Activated CD4-positive, alpha-beta T cell treated with anti-CD3 and anti-CD28 coated beads for 36 hours (primary cell): ENCODE data around the gene GSTK1. TPM values are rescaled to one million over a fixed set of nuclear protein-coding genes. Genes with fewer than 3 reads are reported as not detected.

Experiments used
- ATAC-seq: fragments of 200-7000 bp; cut with Tn5 transposase; one replicate; pipeline ENCODE4 v1.10.0; 2021; ENCODE audit warnings: mild to moderate bottlenecking, moderate library complexity
- CTCF ChIA-PET: fragments of 350-600 bp; sonication (Branson Sonifier 250); formaldehyde crosslinking; loops from one replicate; lab custom pipeline; 2021; ENCODE audit warnings: antibody characterized with exemption; lab: Charles Lee
- POLR2A ChIA-PET: fragments of 350-600 bp; sonication (Branson Sonifier 250); formaldehyde crosslinking; loops from one replicate; lab custom pipeline; 2021; ENCODE audit warnings: antibody characterized with exemption, inconsistent platforms; lab: Charles Lee
- DNase-seq: peaks from one replicate; pipeline ENCODE4 v3.0.0-alpha.2; 2020
- H3K27ac Mint-ChIP-seq: one replicate; pipeline ENCODE4 v1.8.0; 2021; ENCODE audit warnings: mixed read lengths
- H3K27me3 Mint-ChIP-seq: one replicate; pipeline ENCODE4 v1.8.0; 2021; ENCODE audit warnings: mixed read lengths
- H3K36me3 Mint-ChIP-seq: one replicate; pipeline ENCODE4 v1.8.0; 2021; ENCODE audit warnings: low read depth, mixed read lengths
- H3K4me1 Mint-ChIP-seq: one replicate; pipeline ENCODE4 v1.8.0; 2021; ENCODE audit warnings: mixed read lengths
- H3K4me3 Mint-ChIP-seq: one replicate; pipeline ENCODE4 v1.8.0; 2021; ENCODE audit warnings: mild to moderate bottlenecking, moderate library complexity, mixed read lengths
- H3K9me3 Mint-ChIP-seq: one replicate; pipeline ENCODE4 v1.8.0; 2021; ENCODE audit warnings: low read depth, mixed read lengths
- intact Hi-C, 2 experiments: fragments of 100-400 bp; cut with DNase I in 1 of 2; cut with micrococcal nuclease in 1 of 2; formaldehyde crosslinking; loops; one replicate each; pipeline versions ENCODE4 v1.14.2 to v1.15.1; 2022 to 2024; cut with DNase I, micrococcal nuclease
- total RNA-seq, 2 experiments: library from RNA; stranded (reverse); gene quantifications; one replicate each; pipeline ENCODE4 v1.2.3, GENCODE V29; 2021

Gene GSTK1
- total RNA-seq, 2 experiments from 2014 or later: 176 to 219 TPM

DNA sequence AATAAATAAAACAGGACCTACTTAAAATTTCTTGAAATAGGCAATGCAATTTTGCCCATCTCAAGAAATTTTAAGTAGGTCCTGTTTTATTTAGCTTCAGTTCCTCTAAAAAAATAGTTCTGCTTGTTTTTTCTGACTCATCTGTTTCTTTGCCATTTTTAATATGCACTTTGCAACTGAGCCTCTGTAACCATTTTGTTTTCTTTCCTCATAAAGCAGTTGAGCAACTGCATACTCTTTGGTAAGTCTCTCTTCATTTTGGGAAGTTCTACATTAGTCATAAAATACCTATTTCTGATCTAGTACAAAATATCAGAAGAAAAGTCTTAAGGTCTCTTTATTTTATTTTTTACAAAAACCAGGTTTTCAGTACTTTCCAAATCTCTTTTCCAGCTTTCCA is 23.4 kb upstream of the GSTK1 start:
- H3K27ac Mint-ChIP-seq: peak overlapping the region; percentile 13
- ATAC-seq: no peak
- CTCF ChIA-PET: interaction anchor here (0.6 to 6.5 kb wide), 46 partner anchors 8 to 855 kb away, joined by 3 to 182 read pairs (median 6); partner anchors contain the start of genes CASP2, CLCN1, EPHA1 and GSTK1
- no peak for DNase-seq
- peaks cover 10% of the 10 kb centered on the region for H3K27me3 Mint-ChIP-seq
- POLR2A ChIA-PET: interaction anchor here (0.7 to 1.7 kb wide), 6 partner anchors 20 to 70 kb away, joined by 3 to 11 read pairs (median 4); partner anchors contain the start of gene CASP2
- H3K4me1 Mint-ChIP-seq: peaks cover 23% of the 10 kb centered on the region
- H3K9me3 Mint-ChIP-seq: peaks cover 21% of the 10 kb centered on the region
- H3K4me3 Mint-ChIP-seq: no peak overlapping the region
- peaks cover 7% of the 10 kb centered on the region for H3K36me3 Mint-ChIP-seq
- intact Hi-C loops: loop anchor here (1.0 to 5.0 kb wide), 14 partner anchors 12 to 431 kb away; partner anchors contain the start of genes GSTK1 (in 2 of the 2), CASP2 (in 1 of the 2), EPHA1 (in 1 of the 2) and FAM131B (in 1 of the 2)

DNA sequence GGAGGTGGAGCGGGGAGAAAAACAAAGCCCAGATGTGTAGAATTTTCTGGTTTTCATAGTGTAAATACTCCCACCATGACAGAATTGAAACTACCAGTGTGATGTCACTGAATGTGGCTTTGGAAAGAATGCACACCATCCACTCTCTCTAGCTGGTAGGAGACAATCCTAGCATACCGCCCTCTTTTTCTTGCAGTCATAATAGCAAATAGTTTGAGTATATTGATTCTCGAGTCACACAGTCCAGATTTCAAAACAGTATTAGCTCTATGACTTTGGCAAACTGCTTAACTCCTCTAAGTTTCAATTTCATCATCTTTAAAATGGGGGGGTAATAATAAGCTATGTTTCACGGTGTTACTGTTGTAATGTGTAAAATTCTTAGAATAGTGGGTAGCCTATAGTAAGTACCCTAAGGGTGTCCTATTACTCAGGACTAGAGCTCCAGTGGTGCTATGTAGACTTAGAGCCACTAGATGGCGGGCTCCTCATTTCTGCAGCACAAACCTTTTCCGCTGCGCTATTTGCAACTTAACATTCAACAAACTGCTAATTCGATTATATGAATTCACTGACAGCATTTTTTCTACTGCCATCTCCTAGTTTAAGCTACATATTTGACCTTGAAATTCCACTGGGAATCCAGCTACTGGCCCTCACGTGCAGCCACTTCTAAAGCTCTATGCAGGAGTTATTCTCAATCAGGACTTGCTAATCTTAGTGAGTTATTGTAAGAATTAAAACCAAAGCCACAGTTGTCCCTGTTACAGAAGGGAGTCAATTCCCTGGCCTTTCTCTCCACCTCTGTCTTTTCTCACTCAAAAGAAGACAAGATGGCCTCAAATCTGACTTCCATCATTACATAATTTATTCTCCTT is 22.7 kb upstream of the GSTK1 start:
- intact Hi-C loops: loop anchor here (1.0 to 5.0 kb wide), 14 partner anchors 12 to 431 kb away; partner anchors contain the start of genes GSTK1 (in 2 of the 2), CASP2 (in 1 of the 2), EPHA1 (in 1 of the 2) and FAM131B (in 1 of the 2)
- H3K9me3 Mint-ChIP-seq: peaks cover 17% of the 10 kb centered on the region
- DNase-seq: peak; percentile 80
- ChIA-PET POLR2A (interaction anchor here (0.5 to 1.7 kb wide), 8 partner anchors 21 to 69 kb away, joined by 3 to 11 read pairs (median 4); partner anchors contain the start of genes CASP2 and GSTK1), CTCF (interaction anchor here (0.5 to 6.5 kb wide), 57 partner anchors 8 to 949 kb away, joined by 3 to 182 read pairs (median 4); partner anchors contain the start of genes CASP2, CLCN1, EPHA1 and GSTK1)
- peak overlapping the region; percentile 51 for H3K27ac Mint-ChIP-seq
- no peak overlapping the region for H3K4me3 Mint-ChIP-seq
- H3K27me3 Mint-ChIP-seq: peaks cover 7% of the 10 kb centered on the region
- peak; percentile 73 for ATAC-seq
- peaks cover 28% of the 10 kb centered on the region for H3K4me1 Mint-ChIP-seq
- H3K36me3 Mint-ChIP-seq: peaks cover 7% of the 10 kb centered on the region

DNA sequence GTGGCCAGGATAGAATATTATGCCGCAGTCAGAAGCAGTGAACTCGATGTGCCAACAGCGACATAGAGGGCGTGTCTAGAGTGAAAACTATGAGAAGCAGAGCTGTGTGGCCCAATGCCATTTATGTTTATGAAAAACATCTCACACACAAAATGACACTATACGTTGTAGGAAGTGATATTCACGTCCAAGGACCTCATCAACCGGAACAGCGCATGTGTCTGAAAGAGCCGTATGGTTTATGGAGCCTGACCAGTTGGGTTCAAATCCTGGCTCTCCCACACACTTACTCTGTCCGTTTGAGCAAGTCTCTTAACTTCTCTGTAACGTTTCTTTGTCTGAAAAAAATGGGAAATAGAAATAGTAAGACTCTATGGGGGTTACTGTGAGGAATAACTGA is 20.9 kb upstream of the GSTK1 start:
- ChIA-PET CTCF (interaction anchor here (0.6 to 6.5 kb wide), 5 partner anchors 13 to 177 kb away, joined by 3 to 182 read pairs (median 8); no protein-coding TSS in a partner anchor), POLR2A (interaction anchor here (1.4 kb wide), 1 partner anchor 47 kb away, joined by 4 read pairs; no protein-coding TSS in a partner anchor)
- intact Hi-C loops: loop anchor here in 1 of 2 experiments (5.0 kb wide), 3 partner anchors 120 to 265 kb away; partner anchors contain the start of gene FAM131B
- no peak for ATAC-seq
- Mint-ChIP-seq H3K36me3 (peaks cover 5% of the 10 kb centered on the region), H3K4me1 (peaks cover 46% of the 10 kb centered on the region), H3K4me3 (no peak overlapping the region), H3K27ac (no peak overlapping the region), H3K9me3 (peaks cover 5% of the 10 kb centered on the region), H3K27me3 (no peaks in the 10 kb centered on the region)
- DNase-seq: no peak

DNA sequence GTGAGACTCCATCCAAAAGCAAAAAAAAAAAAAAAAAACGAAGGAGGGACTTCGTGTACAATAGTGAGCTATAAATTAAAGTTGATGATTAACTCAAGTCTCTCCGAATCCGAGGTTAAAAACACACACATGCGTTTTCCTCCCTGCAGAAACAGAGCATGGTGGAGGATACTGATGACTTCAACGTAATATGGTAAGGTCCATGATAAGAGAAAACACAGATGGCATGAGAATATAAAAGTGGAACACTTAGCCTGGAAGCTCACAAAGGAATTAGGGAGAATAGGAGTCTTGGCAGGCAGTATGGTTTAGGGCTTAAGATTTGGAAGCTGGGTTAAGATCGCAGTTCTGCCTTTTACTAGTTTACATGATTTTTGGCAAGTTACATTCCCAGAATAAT is 20.1 kb upstream of the GSTK1 start:
- DNase-seq: no peak
- ChIA-PET CTCF (interaction anchor here (0.6 to 6.5 kb wide), 5 partner anchors 28 to 180 kb away, joined by 3 to 182 read pairs (median 4); no protein-coding TSS in a partner anchor), POLR2A (interaction anchor here (1.4 kb wide), 1 partner anchor 46 kb away, joined by 4 read pairs; no protein-coding TSS in a partner anchor)
- Mint-ChIP-seq H3K4me1 (peaks cover 48% of the 10 kb centered on the region), H3K27ac (no peak overlapping the region), H3K4me3 (no peak overlapping the region), H3K9me3 (peaks cover 3% of the 10 kb centered on the region), H3K36me3 (peaks cover 5% of the 10 kb centered on the region), H3K27me3 (no peaks in the 10 kb centered on the region)
- no peak for ATAC-seq
- intact Hi-C loops: loop anchor here in 1 of 2 experiments (5.0 kb wide), 3 partner anchors 119 to 264 kb away; partner anchors contain the start of gene FAM131B

GRCh38 chr7:143243614-143244013 is 19.6 kb upstream of the GSTK1 start:
- CTCF ChIA-PET: interaction anchor here (0.6 to 6.5 kb wide), 5 partner anchors 28 to 179 kb away, joined by 3 to 182 read pairs (median 4); no protein-coding TSS in a partner anchor
- Mint-ChIP-seq H3K36me3 (peaks cover 5% of the 10 kb centered on the region), H3K27me3 (no peaks in the 10 kb centered on the region), H3K4me3 (no peak overlapping the region), H3K9me3 (peaks cover 3% of the 10 kb centered on the region), H3K4me1 (peaks cover 51% of the 10 kb centered on the region), H3K27ac (peak overlapping the region; percentile 23)
- DNase-seq (no peak), ATAC-seq (no peak)
- intact Hi-C loops: loop anchor here in 1 of 2 experiments (1.0 to 5.0 kb wide), 5 partner anchors 35 to 264 kb away; partner anchors contain the start of genes CASP2 and FAM131B
- POLR2A ChIA-PET: no interaction called here

- intact Hi-C loops: loop anchor here in 1 of 2 experiments (1.0 to 5.0 kb wide), 5 partner anchors 34 to 263 kb away; partner anchors contain the start of genes CASP2 and FAM131B
- CTCF ChIA-PET: interaction anchor here (1.2 to 6.5 kb wide), 5 partner anchors 16 to 61 kb away, joined by 3 to 182 read pairs (median 8); no protein-coding TSS in a partner anchor
- H3K9me3 Mint-ChIP-seq: peaks cover 6% of the 10 kb centered on the region
- peak overlapping the region; percentile 79 for H3K27ac Mint-ChIP-seq
- POLR2A ChIA-PET: interaction anchor here (1.2 kb wide), 1 partner anchor 19 kb away, joined by 7 read pairs; the partner anchor contains the start of gene GSTK1
- DNase-seq (no peak), ATAC-seq (no peak)
- no peak overlapping the region for H3K4me3 Mint-ChIP-seq
- peaks cover 8% of the 10 kb centered on the region for H3K36me3 Mint-ChIP-seq
- H3K4me1 Mint-ChIP-seq: peaks cover 58% of the 10 kb centered on the region
- H3K27me3 Mint-ChIP-seq: no peaks in the 10 kb centered on the region
Observed at GRCh38 chr7:143244321-143244720, 18.9 kb upstream of the GSTK1 start.

GRCh38 chr7:143245123-143245522 is 18.1 kb upstream of the GSTK1 start:
- Mint-ChIP-seq H3K4me1 (peaks cover 63% of the 10 kb centered on the region), H3K27me3 (no peaks in the 10 kb centered on the region), H3K36me3 (peaks cover 15% of the 10 kb centered on the region), H3K4me3 (no peak overlapping the region), H3K27ac (peak overlapping the region; percentile 75), H3K9me3 (peaks cover 11% of the 10 kb centered on the region)
- DNase-seq: no peak
- POLR2A ChIA-PET: interaction anchor here (0.5 to 1.2 kb wide), 4 partner anchors 18 to 49 kb away, joined by 3 to 8 read pairs (median 6); partner anchors contain the start of gene GSTK1
- intact Hi-C loops: loop anchor here (1.0 to 2.0 kb wide), 3 partner anchors 18 to 43 kb away; partner anchors contain the start of genes CASP2 (in 1 of the 2) and GSTK1 (in 1 of the 2)
- CTCF ChIA-PET: interaction anchor here (0.6 to 1.7 kb wide), 8 partner anchors 10 to 171 kb away, joined by 3 to 8 read pairs (median 3); no protein-coding TSS in a partner anchor
- peak; percentile 72 for ATAC-seq

DNA sequence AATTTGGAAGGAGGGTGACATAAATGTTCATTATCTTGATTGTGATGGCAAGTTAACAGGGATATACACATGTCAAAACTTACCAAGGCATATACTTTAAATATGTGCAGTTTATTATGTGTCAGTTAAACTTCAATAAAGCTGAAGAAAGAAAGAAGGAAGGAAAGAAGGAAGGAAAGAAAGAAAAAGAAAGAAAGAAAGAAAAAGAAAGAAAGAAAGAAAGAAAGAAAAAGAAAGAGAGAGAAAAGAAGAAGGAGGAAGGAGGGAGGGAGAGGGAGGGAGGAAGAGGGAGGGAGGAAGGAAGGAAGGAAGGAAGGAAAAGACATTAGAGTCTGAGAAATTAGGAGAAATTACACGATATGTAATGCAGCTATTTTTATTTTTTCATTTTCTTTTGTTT is 15.9 kb upstream of the GSTK1 start:
- Mint-ChIP-seq H3K4me1 (peaks cover 75% of the 10 kb centered on the region), H3K9me3 (peaks cover 11% of the 10 kb centered on the region), H3K4me3 (no peak overlapping the region), H3K27ac (peak overlapping the region; percentile 57), H3K27me3 (no peaks in the 10 kb centered on the region), H3K36me3 (peaks cover 21% of the 10 kb centered on the region)
- DNase-seq (no peak), ATAC-seq (no peak)
- POLR2A ChIA-PET: interaction anchor here (0.5 kb wide), 1 partner anchor 133 kb away, joined by 3 read pairs; no protein-coding TSS in a partner anchor
- intact Hi-C loops: no loop called here
- CTCF ChIA-PET: interaction anchor here (0.6 to 0.9 kb wide), 4 partner anchors 13 to 52 kb away, joined by 3 to 4 read pairs (median 4); partner anchors contain the start of gene GSTK1

DNA sequence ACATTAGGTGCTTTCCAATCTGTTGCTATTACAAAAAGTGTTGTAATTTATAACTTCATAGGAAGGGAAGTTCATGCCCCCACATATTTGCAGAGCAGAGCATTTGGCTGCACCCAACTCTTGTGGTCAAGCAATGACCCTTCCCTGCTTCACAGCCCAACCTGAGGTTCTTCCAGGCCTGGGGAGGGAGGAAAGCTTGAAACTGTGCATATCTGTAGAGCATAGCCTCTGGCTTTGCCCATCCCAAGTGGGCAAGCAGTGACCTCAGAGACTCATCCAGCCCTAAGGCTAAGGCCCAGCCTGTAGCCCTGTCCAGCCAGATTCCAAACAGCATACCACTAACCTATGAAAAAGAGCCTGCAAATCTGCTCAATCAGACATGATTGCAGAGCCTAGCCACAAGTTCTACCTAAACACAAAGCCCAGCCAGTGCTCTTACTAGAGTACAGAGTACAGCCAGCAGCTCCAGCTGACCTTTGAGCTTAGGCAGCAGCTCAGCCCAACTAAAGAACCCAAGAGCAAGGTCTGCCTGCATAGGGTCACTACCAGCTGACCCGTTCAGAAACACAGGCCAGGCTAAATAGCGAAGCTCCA is 14.4 kb upstream of the GSTK1 start:
- ATAC-seq: no peak
- H3K4me1 Mint-ChIP-seq: peaks cover 75% of the 10 kb centered on the region
- intact Hi-C loops: no loop called here
- peaks cover 28% of the 10 kb centered on the region for H3K36me3 Mint-ChIP-seq
- ChIA-PET POLR2A (no interaction called here), CTCF (interaction anchor here (0.9 to 2.6 kb wide), 7 partner anchors 9 to 58 kb away, joined by 3 to 19 read pairs (median 6); partner anchors contain the start of gene GSTK1)
- DNase-seq: no peak
- no peak overlapping the region for H3K27ac Mint-ChIP-seq
- H3K27me3 Mint-ChIP-seq: no peaks in the 10 kb centered on the region
- H3K9me3 Mint-ChIP-seq: peaks cover 18% of the 10 kb centered on the region
- no peak overlapping the region for H3K4me3 Mint-ChIP-seq

DNA sequence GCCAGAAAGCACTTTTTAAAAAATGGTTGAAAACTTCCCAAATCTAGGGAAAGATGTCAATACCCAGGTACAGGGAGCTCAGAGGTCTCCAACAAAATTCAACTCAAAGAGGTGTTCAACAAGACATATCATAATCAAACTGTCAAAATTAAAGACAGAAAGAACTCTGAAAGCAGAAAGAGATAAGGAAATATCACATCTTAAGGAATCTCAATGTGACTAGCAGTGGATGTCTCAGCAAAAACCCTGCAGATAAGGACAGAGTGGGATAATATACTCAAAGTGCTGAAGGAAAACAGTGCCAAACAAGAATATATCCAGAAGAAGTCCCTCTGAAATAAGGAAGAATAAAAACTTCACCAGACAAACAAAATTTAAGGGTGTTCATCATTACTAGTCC is 13.0 kb upstream of the GSTK1 start:
- H3K4me3 Mint-ChIP-seq: no peak overlapping the region
- CTCF ChIA-PET: interaction anchor here (0.7 to 2.6 kb wide), 12 partner anchors 9 to 895 kb away, joined by 3 to 19 read pairs (median 4); partner anchors contain the start of gene GSTK1

More for the DNA sequence above, 13.0 kb upstream of the GSTK1 start:
- intact Hi-C loops: no loop called here
- Mint-ChIP-seq H3K36me3 (peaks cover 34% of the 10 kb centered on the region), H3K27me3 (no peaks in the 10 kb centered on the region), H3K9me3 (peaks cover 23% of the 10 kb centered on the region), H3K27ac (peak overlapping the region; percentile 52), H3K4me1 (peaks cover 74% of the 10 kb centered on the region)
- no peak for ATAC-seq
- DNase-seq: no peak
- POLR2A ChIA-PET: no interaction called here
